Body of pancreas (tissue), 4 donors: ENCODE measurements around the gene LAMTOR5. TPM values are rescaled to one million over a fixed set of nuclear protein-coding genes. Genes with fewer than 3 reads are reported as not detected.

Source experiments
- ATAC-seq: fragments of 150-250 bp; one replicate; pipeline ENCODE4 v1.9.1; 2016
- DNase-seq, 4 donors: peaks; one replicate each; pipeline ENCODE4 v3.0.0-alpha.2; 2019
- H3K27ac ChIP-seq, 4 donors: fragments of 200-600 bp; sonication (generic); 1 replicate in 3 of 4; 2 replicates in 1 of 4; pipeline versions ENCODE4 v1.5.1 to v1.6.1; 2016 to 2019; ENCODE audit warnings: mild to moderate bottlenecking in 1 of 4, mixed read lengths in 1 of 4, moderate library complexity in 1 of 4
- H3K27me3 ChIP-seq, 2 donors: fragments of 200-600 bp; sonication (generic); one replicate each; pipeline ENCODE4 v1.6.0; 2016; ENCODE audit warnings: mild to moderate bottlenecking in 1 of 2
- H3K36me3 ChIP-seq, 2 donors: fragments of 200-600 bp; sonication (generic); replicated peaks in 1 of 2; 2 replicates each; pipeline ENCODE4 v1.5.1; 2016; ENCODE audit warnings: low read depth in 2 of 2; ENCODE audit not compliant: insufficient read depth in 1 of 2
- H3K4me1 ChIP-seq: fragments of 200-600 bp; sonication (generic); one replicate; pipeline ENCODE4 v1.6.0; 2016
- H3K4me3 ChIP-seq, 2 donors: fragments of 200-600 bp; sonication (generic); 1 replicate in 1 of 2; 2 replicates in 1 of 2; pipeline ENCODE4 v1.5.1; 2016 to 2019
- H3K9me3 ChIP-seq, 3 donors: fragments of 200-600 bp; sonication (generic); 1 replicate in 2 of 3; 2 replicates in 1 of 3; pipeline ENCODE4 v1.5.1; 2016
- POLR2A ChIP-seq, 3 donors: fragments of 450-650 bp; IDR thresholded peaks; one replicate each; pipeline ENCODE4 v1.6.1; 2016; ENCODE audit warnings: antibody characterized with exemption in 3 of 3, mild to moderate bottlenecking in 2 of 3
- WGBS, 2 donors: methylation state at CpG; one replicate each; pipeline ENCODE4 v1.1.5; 2017; 5-methylcytosine and 5-hydroxymethylcytosine counted together
- intact Hi-C: fragments of 100-400 bp; cut with DNase I; formaldehyde crosslinking; loops from one replicate; pipeline ENCODE4 v1.15.1; 2023
- total RNA-seq, 2 donors: library from RNA; depleted of rRNA; stranded (reverse); fragments of >200 nt; gene quantifications; one replicate each; pipeline ENCODE4 v1.1.0, GENCODE V29; 2016
- TF ChIP-seq, protein P1 (sequence below), 7 experiments: fragments of 450-650 bp in 4 of 7; fragments of 200-600 bp in 3 of 7; sonication (generic) in 3 of 7; IDR thresholded peaks; one replicate each; pipeline ENCODE4 v1.5.1; 2016 to 2019; ENCODE audit warnings: antibody characterized with exemption in 7 of 7

The LAMTOR5 gene
- total RNA-seq, 2 donors from 2014 or later: 8.6 to 25.4 TPM

DNA sequence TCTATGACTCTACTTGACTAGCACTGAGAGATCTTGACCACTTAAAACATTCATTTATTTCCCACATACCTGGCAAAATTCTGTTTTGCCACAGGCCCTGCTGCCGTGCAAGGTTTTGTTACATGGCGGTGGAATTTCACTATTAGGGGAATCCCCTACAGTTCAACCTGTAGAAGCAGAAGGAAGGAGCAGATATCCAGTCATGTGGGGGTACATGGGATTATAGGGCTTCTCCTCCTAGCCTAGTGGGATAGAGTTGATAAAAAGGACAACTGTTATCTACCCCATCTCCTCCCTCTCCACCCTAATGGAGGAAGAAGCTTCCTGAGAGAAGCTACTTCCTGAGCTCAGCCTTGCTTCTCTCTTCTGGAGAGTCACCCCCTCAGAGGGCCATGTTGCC lies 25.7 kb upstream of the LAMTOR5 start:
- TF ChIP-seq, protein P1, sequence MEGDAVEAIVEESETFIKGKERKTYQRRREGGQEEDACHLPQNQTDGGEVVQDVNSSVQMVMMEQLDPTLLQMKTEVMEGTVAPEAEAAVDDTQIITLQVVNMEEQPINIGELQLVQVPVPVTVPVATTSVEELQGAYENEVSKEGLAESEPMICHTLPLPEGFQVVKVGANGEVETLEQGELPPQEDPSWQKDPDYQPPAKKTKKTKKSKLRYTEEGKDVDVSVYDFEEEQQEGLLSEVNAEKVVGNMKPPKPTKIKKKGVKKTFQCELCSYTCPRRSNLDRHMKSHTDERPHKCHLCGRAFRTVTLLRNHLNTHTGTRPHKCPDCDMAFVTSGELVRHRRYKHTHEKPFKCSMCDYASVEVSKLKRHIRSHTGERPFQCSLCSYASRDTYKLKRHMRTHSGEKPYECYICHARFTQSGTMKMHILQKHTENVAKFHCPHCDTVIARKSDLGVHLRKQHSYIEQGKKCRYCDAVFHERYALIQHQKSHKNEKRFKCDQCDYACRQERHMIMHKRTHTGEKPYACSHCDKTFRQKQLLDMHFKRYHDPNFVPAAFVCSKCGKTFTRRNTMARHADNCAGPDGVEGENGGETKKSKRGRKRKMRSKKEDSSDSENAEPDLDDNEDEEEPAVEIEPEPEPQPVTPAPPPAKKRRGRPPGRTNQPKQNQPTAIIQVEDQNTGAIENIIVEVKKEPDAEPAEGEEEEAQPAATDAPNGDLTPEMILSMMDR (IDR thresholded peaks at IDR 0.05): no peak
- no peak for TF ChIP-seq POLR2A (IDR thresholded peaks at IDR 0.05)
- ATAC-seq: no peak
- DNase-seq: no peak
- H3K27ac ChIP-seq: no peak overlapping the region
- H3K36me3 ChIP-seq: no peaks in the 10 kb centered on the region
- intact Hi-C loops: no loop called here
- no peak overlapping the region for H3K4me3 ChIP-seq
- no peaks in the 10 kb centered on the region for H3K4me1 ChIP-seq
- H3K27me3 ChIP-seq: no peaks in the 10 kb centered on the region
- WGBS, 2 donors: 82 to 93% methylated on average over 2 of the region's 2 CpGs
- no peaks in the 10 kb centered on the region for H3K9me3 ChIP-seq

DNA sequence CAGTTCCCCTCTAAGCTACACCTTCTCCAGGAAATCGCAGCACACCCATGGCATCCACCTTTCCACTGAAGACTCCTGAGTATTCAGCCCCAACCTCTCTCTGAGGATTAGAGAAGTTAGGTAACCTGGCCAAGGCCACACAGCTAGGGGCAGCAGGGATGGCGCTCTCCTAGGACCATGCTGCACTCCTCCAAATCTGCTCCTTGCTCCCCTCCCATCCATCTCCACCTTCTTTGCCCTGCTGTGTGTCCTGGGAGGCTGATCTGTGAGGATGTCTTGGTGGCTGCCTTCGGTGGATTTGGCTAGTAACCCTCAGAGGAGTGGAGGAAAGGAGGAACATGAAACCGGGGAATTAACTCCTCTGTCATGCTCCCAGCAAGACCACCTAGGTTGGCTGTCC lies 23.4 kb upstream of the LAMTOR5 start:
- H3K4me3 ChIP-seq: no peak overlapping the region
- no peak for ATAC-seq
- 67 to 80% methylated on average over 4 of the region's 4 CpGs for WGBS, 2 donors
- intact Hi-C loops: no loop called here
- H3K27me3 ChIP-seq: no peaks in the 10 kb centered on the region
- H3K36me3 ChIP-seq: no peaks in the 10 kb centered on the region
- H3K9me3 ChIP-seq: no peaks in the 10 kb centered on the region
- no peak overlapping the region for H3K27ac ChIP-seq
- DNase-seq: no peak
- no peaks in the 10 kb centered on the region for H3K4me1 ChIP-seq
- no peak for TF ChIP-seq POLR2A (IDR thresholded peaks at IDR 0.05)
- TF ChIP-seq, protein P1 (IDR thresholded peaks at IDR 0.05): no peak

DNA sequence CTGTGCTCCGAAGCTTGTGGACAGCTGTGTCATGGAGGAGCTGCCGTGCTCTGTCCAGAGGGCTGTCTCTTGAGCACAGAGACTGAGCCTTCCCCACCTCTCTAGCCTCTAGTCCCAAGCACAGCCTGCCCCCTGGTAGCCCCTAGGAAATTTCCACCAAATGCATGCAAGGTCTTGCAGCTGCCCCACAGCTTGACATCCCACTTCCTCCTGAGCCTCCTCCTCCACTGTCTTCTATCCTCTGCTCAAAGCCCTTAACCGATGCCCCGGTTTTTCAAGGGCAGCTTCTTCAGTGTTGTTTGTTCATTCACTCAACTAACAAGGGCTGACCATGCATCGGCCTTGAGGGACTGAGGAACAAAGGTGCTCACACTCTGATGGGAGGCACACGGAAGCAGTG lies 22.9 kb upstream of the LAMTOR5 start:
- intact Hi-C loops: no loop called here

DNA sequence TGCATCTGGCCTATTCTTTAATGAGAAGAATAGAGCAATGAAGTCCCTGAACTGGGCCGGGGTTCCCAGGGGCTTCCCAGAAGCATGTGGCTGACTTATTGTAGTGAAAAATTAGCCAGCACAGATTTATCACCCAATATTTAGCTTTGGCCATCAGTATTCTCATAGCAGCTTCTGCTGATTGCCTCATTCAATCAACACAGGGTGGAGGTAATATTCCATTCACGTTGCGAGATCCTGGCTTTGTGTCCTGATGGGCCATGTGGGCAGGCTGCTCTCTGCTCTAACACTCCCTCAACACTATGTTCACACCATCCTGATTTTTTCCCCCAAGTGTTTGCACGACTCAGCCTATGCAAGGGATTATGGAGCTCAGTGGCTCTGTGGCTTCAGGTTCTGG lies 21.5 kb upstream of the LAMTOR5 start:
- no peak overlapping the region for H3K4me3 ChIP-seq
- H3K27ac ChIP-seq: no peak overlapping the region
- no peaks in the 10 kb centered on the region for H3K9me3 ChIP-seq
- ATAC-seq (no peak), DNase-seq (no peak)
- TF ChIP-seq, protein P1 (IDR thresholded peaks at IDR 0.05): no peak
- no peak for TF ChIP-seq POLR2A (IDR thresholded peaks at IDR 0.05)
- no peaks in the 10 kb centered on the region for H3K4me1 ChIP-seq
- no peaks in the 10 kb centered on the region for H3K36me3 ChIP-seq
- WGBS, 2 donors: 45 to 51% methylated on average over 4 of the region's 4 CpGs
- intact Hi-C loops: no loop called here
- H3K27me3 ChIP-seq: no peaks in the 10 kb centered on the region

More for the DNA sequence above, 22.9 kb upstream of the LAMTOR5 start:
- no peaks in the 10 kb centered on the region for H3K4me1 ChIP-seq
- DNase-seq (no peak), ATAC-seq (no peak)
- no peak for TF ChIP-seq POLR2A (IDR thresholded peaks at IDR 0.05)
- TF ChIP-seq, protein P1 (IDR thresholded peaks at IDR 0.05): no peak
- no peaks in the 10 kb centered on the region for H3K9me3 ChIP-seq
- H3K27me3 ChIP-seq: no peaks in the 10 kb centered on the region
- WGBS, 2 donors: 39 to 40% methylated on average over 6 of the region's 6 CpGs
- H3K36me3 ChIP-seq: no peaks in the 10 kb centered on the region
- H3K27ac ChIP-seq: no peak overlapping the region
- no peak overlapping the region for H3K4me3 ChIP-seq

DNA sequence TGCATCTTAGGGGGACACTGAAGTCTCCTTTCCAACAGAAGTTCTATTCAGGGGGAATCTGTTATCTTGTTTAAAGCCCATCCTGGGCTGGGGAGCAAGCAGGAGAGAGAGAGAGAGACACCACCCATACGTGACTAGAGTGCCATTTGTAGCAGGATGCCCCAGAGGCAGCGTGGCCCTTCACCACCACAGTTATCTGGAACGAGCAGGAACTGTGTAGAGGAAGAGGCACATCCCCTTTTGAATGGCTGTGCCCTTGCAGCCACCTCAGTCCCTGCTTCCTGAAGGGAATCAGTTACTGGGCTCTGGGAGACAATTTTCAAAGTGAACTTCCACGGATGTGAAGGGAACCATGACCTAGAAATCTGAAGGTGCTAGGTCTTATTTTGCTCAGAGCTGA lies 19.4 kb upstream of the LAMTOR5 start:
- H3K27me3 ChIP-seq: no peaks in the 10 kb centered on the region
- H3K4me1 ChIP-seq: no peaks in the 10 kb centered on the region
- ATAC-seq: no peak
- intact Hi-C loops: no loop called here
- H3K36me3 ChIP-seq: no peaks in the 10 kb centered on the region
- no peak overlapping the region for H3K4me3 ChIP-seq
- TF ChIP-seq, protein P1 (IDR thresholded peaks at IDR 0.05): no peak
- TF ChIP-seq POLR2A (IDR thresholded peaks at IDR 0.05): no peak
- DNase-seq: no peak
- no peaks in the 10 kb centered on the region for H3K9me3 ChIP-seq
- no peak overlapping the region for H3K27ac ChIP-seq
- 48 to 49% methylated on average over 4 of the region's 4 CpGs for WGBS, 2 donors
